B cell (primary cell): ENCODE measurements around the gene EDC3. TPM values are rescaled to one million over a fixed set of nuclear protein-coding genes. Genes with fewer than 3 reads are reported as not detected.
A peak's percentile ranks its signal among the peaks of the same experiment; 100 is the strongest.

Source experiments
- ATAC-seq: fragments of 200-7000 bp; cut with Tn5 transposase; one replicate; pipeline ENCODE4 v1.10.0; 2021; ENCODE audit warnings: low read depth, mild to moderate bottlenecking, moderate number of reproducible peaks, moderate library complexity
- CTCF ChIA-PET: fragments of 350-600 bp; sonication (Branson Sonifier 250); formaldehyde crosslinking; loops from one replicate; lab custom pipeline; 2021; ENCODE audit warnings: antibody characterized with exemption, inconsistent platforms; lab: Charles Lee
- POLR2A ChIA-PET: fragments of 350-600 bp; sonication (Branson Sonifier 250); formaldehyde crosslinking; loops from one replicate; lab custom pipeline; 2021; ENCODE audit warnings: antibody characterized with exemption; lab: Charles Lee
- DNase-seq: peaks from one replicate; pipeline ENCODE4 v3.0.0; 2013
- H2AFZ ChIP-seq: 2 replicates; pipeline ENCODE4 v1.6.1; 2012; ENCODE audit warnings: mild to moderate bottlenecking, low read depth, low read length; ENCODE audit not compliant: insufficient read depth, poor library complexity, severe bottlenecking
- H3K27ac ChIP-seq, 2 donors: 1 replicate in 1 of 2; 2 replicates in 1 of 2; pipeline ENCODE4 v1.5.1; 2012 to 2013; ENCODE audit warnings: low read length in 2 of 2, mild to moderate bottlenecking in 2 of 2, moderate library complexity in 1 of 2
- H3K27me3 ChIP-seq, 4 experiments: fragments of 200-600 bp in 1 of 4; sonication (generic) in 1 of 4; replicated peaks in 1 of 4; 1 replicate in 2 of 4; 2 replicates in 2 of 4; pipeline versions ENCODE4 v1.6.1 to v1.7.0; 2013 to 2016; ENCODE audit warnings: low read length in 3 of 4, mild to moderate bottlenecking in 2 of 4, mixed read lengths in 1 of 4, moderate library complexity in 1 of 4; ENCODE audit not compliant: insufficient read depth in 4 of 4, control insufficient read depth in 3 of 4; ENCODE audit errors: control extremely low read depth in 1 of 4
- H3K36me3 ChIP-seq, 2 experiments: replicated peaks in 1 of 2; 1 replicate in 1 of 2; 2 replicates in 1 of 2; pipeline versions ENCODE4 v1.6.1 to v1.7.1; 2013; ENCODE audit warnings: low read length in 1 of 2; ENCODE audit not compliant: insufficient read depth in 2 of 2, control insufficient read depth in 1 of 2; ENCODE audit errors: control extremely low read depth in 1 of 2, extremely low read depth in 1 of 2
- H3K4me1 ChIP-seq, 2 donors: fragments of 200-600 bp in 1 of 2; sonication (generic) in 1 of 2; 1 replicate in 1 of 2; 2 replicates in 1 of 2; pipeline versions ENCODE4 v1.5.1 to v1.6.1; 2013 to 2017; ENCODE audit warnings: low read length in 2 of 2; ENCODE audit not compliant: control insufficient read depth in 2 of 2, insufficient read depth in 2 of 2
- H3K4me2 ChIP-seq: replicated peaks from 2 replicates; pipeline ENCODE3; 2012; ENCODE audit warnings: mild to moderate bottlenecking, low read depth, low read length; ENCODE audit not compliant: poor library complexity, severe bottlenecking
- H3K4me3 ChIP-seq, 5 experiments: fragments of 200-600 bp in 1 of 5; sonication (generic) in 1 of 5; 1 replicate in 3 of 5; 2 replicates in 2 of 5; pipeline versions ENCODE4 v1.5.1 to v1.7.0; 2011 to 2016; ENCODE audit warnings: low read length in 4 of 5, mild to moderate bottlenecking in 4 of 5, low read depth in 2 of 5, control low read depth in 1 of 5, moderate library complexity in 1 of 5; ENCODE audit not compliant: insufficient read depth in 1 of 5; ENCODE audit errors: control extremely low read depth in 1 of 5, extremely low read depth in 1 of 5
- H3K79me2 ChIP-seq: fragments of 200-600 bp; sonication (generic); one replicate; pipeline ENCODE4 v1.6.0; 2016; ENCODE audit warnings: low read length; ENCODE audit not compliant: control insufficient read depth, insufficient read depth
- H3K9ac ChIP-seq: fragments of 200-600 bp; sonication (generic); 2 replicates; pipeline ENCODE4 v1.6.1; 2017; ENCODE audit warnings: mild to moderate bottlenecking, low read length, moderate library complexity
- H3K9me3 ChIP-seq, 3 donors: one replicate each; pipeline versions ENCODE4 v1.6.1 to v1.7.1; 2013; ENCODE audit warnings: low read length in 2 of 3; ENCODE audit not compliant: control insufficient read depth in 2 of 3, insufficient read depth in 1 of 3; ENCODE audit errors: control extremely low read depth in 1 of 3
- H4K20me1 ChIP-seq: 2 replicates; pipeline ENCODE4 v1.6.0; 2012; ENCODE audit warnings: mild to moderate bottlenecking, low read length; ENCODE audit not compliant: insufficient read depth, control insufficient read depth, poor library complexity, severe bottlenecking
- H3K27ac Mint-ChIP-seq: one replicate; pipeline ENCODE4 v1.8.0; 2021; ENCODE audit warnings: mixed read lengths
- H3K27me3 Mint-ChIP-seq: one replicate; pipeline ENCODE4 v1.8.0; 2021; ENCODE audit warnings: mixed read lengths
- H3K4me1 Mint-ChIP-seq: one replicate; pipeline ENCODE4 v1.8.0; 2021; ENCODE audit warnings: mixed read lengths
- H3K4me3 Mint-ChIP-seq: one replicate; pipeline ENCODE4 v1.8.0; 2021; ENCODE audit warnings: mixed read lengths
- H3K9me3 Mint-ChIP-seq: one replicate; pipeline ENCODE4 v1.8.0; 2022; ENCODE audit warnings: mixed read lengths; ENCODE audit not compliant: insufficient read depth
- WGBS: methylation state at CpG from one replicate; pipeline ENCODE4 v1.1.5; 2013; ENCODE audit warnings: missing lambda C conversion rate; ENCODE audit not compliant: insufficient coverage; 5-methylcytosine and 5-hydroxymethylcytosine counted together
- intact Hi-C: fragments of 100-400 bp; cut with micrococcal nuclease; formaldehyde crosslinking; loops from one replicate; pipeline ENCODE4 v1.10.0; 2022
- polyA plus RNA-seq: library from polyadenylated mRNA; depleted of rRNA; stranded (reverse); fragments of >200 nt; gene quantifications from 2 replicates; pipeline ENCODE4 v1.2.3, GENCODE V29; 2012
- total RNA-seq, 2 donors: library from RNA; stranded (reverse); fragments of 120-200 nt in 1 of 2; gene quantifications; 1 replicate in 1 of 2; 2 replicates in 1 of 2; pipeline versions ENCODE4 v1.2.3 to v1.2.4, GENCODE V29; 2013 to 2022
- TF ChIP-seq, protein P1 (sequence below): fragments of 200-600 bp; IDR thresholded peaks from one replicate; pipeline ENCODE4 v1.8.0; 2022; ENCODE audit warnings: antibody characterized with exemption, mild to moderate bottlenecking

The EDC3 gene
- total and polyA plus RNA-seq, 2 donors (not counting 1 experiment from before 2014, with no cell fraction given) = 16.9 to 55.4 TPM

DNA sequence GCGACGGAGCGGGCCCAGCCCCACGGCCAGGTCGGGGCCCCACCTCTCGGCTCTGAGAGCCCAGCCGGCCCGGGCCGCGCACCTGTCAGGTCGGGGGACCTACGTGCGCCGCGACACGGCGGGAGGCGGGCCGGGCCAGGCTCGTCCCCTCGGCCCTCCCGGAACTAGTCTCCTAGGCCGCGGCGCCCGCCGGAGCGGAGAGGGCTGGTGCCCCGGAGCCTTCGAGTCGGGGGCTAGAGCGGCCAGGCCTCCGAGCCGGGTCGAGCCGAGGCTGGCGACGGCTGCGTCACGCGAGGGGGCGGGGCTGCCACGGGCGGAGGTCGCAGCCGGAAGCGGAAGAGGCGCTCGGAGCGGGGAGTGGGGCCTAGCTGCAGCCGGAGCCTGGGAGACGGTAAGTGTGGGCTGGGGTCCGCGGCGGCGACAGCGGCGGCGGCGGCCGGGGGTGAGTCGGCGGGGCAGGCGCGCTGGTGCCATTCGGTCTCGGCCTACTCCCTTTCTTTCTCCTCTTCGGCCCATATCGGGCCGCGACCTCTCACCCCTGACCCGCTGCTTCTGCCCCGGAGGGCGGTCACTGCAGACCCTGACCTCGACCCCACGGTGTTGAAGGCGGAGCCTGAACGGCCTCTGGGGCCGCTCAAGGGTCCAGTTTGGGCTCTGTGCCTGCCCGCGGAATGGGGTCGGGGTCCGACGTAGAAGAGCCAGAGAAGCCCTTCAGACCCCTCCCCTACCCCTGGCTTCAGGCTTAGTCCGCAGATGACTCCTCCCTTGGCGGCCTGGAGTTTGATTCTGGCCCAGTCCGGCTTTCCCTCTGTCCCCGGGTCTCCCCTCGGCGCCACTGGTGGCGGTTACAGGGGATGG, 80.1 kb downstream of the EDC3 start, which contains the start of gene CLK3:
CLK3 (plus strand) TSS at position 329 of the 858 bp plus-strand sequence. CDS start 3,361 bp downstream, outside the sequence.
- TF ChIP-seq, protein P1, sequence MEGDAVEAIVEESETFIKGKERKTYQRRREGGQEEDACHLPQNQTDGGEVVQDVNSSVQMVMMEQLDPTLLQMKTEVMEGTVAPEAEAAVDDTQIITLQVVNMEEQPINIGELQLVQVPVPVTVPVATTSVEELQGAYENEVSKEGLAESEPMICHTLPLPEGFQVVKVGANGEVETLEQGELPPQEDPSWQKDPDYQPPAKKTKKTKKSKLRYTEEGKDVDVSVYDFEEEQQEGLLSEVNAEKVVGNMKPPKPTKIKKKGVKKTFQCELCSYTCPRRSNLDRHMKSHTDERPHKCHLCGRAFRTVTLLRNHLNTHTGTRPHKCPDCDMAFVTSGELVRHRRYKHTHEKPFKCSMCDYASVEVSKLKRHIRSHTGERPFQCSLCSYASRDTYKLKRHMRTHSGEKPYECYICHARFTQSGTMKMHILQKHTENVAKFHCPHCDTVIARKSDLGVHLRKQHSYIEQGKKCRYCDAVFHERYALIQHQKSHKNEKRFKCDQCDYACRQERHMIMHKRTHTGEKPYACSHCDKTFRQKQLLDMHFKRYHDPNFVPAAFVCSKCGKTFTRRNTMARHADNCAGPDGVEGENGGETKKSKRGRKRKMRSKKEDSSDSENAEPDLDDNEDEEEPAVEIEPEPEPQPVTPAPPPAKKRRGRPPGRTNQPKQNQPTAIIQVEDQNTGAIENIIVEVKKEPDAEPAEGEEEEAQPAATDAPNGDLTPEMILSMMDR = no peak
- peak within 1 kb of the TSS; percentile 92 for H3K4me3 Mint-ChIP-seq

More for the DNA sequence above, 80.1 kb downstream of the EDC3 start, which contains the start of gene CLK3:
- ChIA-PET CTCF (interaction anchor here (0.7 to 17.8 kb wide), 5 partner anchors 17 to 335 kb away, joined by 3 to 371 read pairs (median 3); no protein-coding TSS in a partner anchor), POLR2A (interaction anchor here (1.3 to 1.8 kb wide), 5 partner anchors 11 to 172 kb away, joined by 4 to 12 read pairs (median 4); partner anchors contain the start of gene ARID3B)
- H2AFZ ChIP-seq = peak within 1 kb of the TSS; percentile 85
- peaks cover 37% of the 10 kb centered on the region for H3K4me1 Mint-ChIP-seq
- no peaks in the 10 kb centered on the region for H3K9me3 Mint-ChIP-seq
- H4K20me1 ChIP-seq = peaks cover 50% of the 10 kb centered on the region
- no peaks in the 10 kb centered on the region for H3K27me3 ChIP-seq
- H3K27ac ChIP-seq = peak within 1 kb of the TSS; percentile 99
- peak within 1 kb of the TSS; percentile 97 for H3K27ac Mint-ChIP-seq
- peak within 1 kb of the TSS; percentile 50 to 100 (median 100) for H3K4me3 ChIP-seq
- under 1% methylated on average over 85 of the region's 91 CpGs for WGBS
- H3K36me3 ChIP-seq = peaks cover 0 to 24% of the 10 kb centered on the region in 2 experiments
- DNase-seq (peak; percentile 96), ATAC-seq (peak; percentile 80)
- H3K4me2 ChIP-seq = peak within 1 kb of the TSS; percentile 99
- peaks cover 18 to 39% of the 10 kb centered on the region in 2 donors for H3K4me1 ChIP-seq
- peaks cover 56% of the 10 kb centered on the region for H3K79me2 ChIP-seq
- peak within 1 kb of the TSS; percentile 100 for H3K9ac ChIP-seq
- no peaks in the 10 kb centered on the region for H3K27me3 Mint-ChIP-seq
- no peaks in the 10 kb centered on the region for H3K9me3 ChIP-seq
- intact Hi-C loops = loop anchor here (1.0 to 5.0 kb wide), 5 partner anchors 154 to 837 kb away; partner anchors contain the start of genes COX5A, PPCDC, SIN3A and UBL7
